GM12892 (cell line): Measurements from ENCODE around the gene KIF11.

Experiments used
- POLR2A ChIP-seq: IDR thresholded peaks from 2 replicates; pipeline ENCODE4 v1.6.1; 2011; ENCODE audit warnings: low read depth, low read length, control low read depth
- POLR2AphosphoS5 ChIP-seq: IDR thresholded peaks from 2 replicates; pipeline ENCODE4 v1.6.1; 2011; ENCODE audit warnings: low read depth, low read length, control low read depth
- TAF1 ChIP-seq: IDR thresholded peaks from 2 replicates; pipeline ENCODE4 v1.6.1; 2011; ENCODE audit warnings: low read depth, mild to moderate bottlenecking, control low read depth, low read length, borderline replicate concordance

DNA sequence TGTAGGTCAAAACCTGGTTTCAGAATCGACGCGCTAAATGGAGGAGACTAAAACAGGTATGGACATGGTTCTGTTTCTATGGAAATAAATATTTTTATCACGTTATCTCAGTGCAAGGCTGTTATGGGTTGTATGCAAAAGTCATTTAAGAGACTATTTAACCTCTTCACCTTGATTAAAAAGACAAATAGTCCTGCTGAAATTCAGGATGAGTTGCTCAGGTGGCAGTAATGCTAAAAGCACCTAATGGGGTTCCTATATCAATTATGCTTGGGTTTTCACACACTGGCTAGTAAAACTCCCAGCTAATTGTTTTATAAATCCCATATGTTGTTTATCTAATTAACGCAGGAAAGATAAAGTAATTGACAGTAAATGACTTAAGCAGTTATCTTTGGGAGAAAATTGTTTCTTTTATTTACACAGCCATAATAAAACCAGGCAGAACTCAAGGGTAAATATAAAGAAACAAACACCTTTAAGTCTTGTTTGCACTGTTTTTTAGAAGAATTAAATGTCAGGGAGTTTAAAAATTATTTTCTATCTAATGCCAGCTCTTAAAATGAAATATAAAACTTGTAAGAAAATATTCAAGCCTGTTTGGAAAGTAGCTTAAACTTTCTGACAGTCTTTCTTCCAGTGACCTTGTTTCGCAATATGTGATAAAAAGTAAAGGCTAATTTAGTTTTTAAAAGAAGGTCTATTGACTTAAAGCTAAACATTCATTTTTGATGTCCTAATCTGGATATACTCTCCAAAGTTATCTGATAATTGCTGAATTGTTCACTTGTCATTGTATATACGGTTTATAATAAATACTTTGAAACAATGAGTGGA is 100.0 kb downstream of the KIF11 start:
- TF ChIP-seq POLR2AphosphoS5 (no peak), POLR2A (no peak), TAF1 (no peak)
